ENCODE measurements around the gene COL9A3.

COL9A3 gene

GRCh38 chr20:62824476-62825332 is 7.9 kb downstream of the COL9A3 start:
- peak; percentile 42 to 44 for DNase-seq

- no peak for DNase-seq
Observed at GRCh38 chr20:62825333-62825985, 8.6 kb downstream of the COL9A3 start.

GRCh38 chr20:62825986-62826645 is 9.3 kb downstream of the COL9A3 start:
- no peak for DNase-seq

GRCh38 chr20:62826646-62827310 is 9.9 kb downstream of the COL9A3 start:
- DNase-seq, result no peak

- DNase-seq, result no peak
Observed at GRCh38 chr20:62827311-62828038, 10.6 kb downstream of the COL9A3 start.

GRCh38 chr20:62828051-62828450 is 11.2 kb downstream of the COL9A3 start:
- no peak for DNase-seq

GRCh38 chr20:62828511-62829230 is 11.8 kb downstream of the COL9A3 start:
- no peak for DNase-seq

GRCh38 chr20:62829231-62830230 is 12.7 kb downstream of the COL9A3 start:
- no peak for DNase-seq

- DNase-seq, result no peak
Observed at GRCh38 chr20:62830251-62830650, 13.4 kb downstream of the COL9A3 start.

GRCh38 chr20:62830821-62831220 is 14.0 kb downstream of the COL9A3 start:
- no peak for DNase-seq

GRCh38 chr20:62831361-62831788 is 14.5 kb downstream of the COL9A3 start:
- no peak for DNase-seq

- no peak for DNase-seq
Observed at GRCh38 chr20:62831854-62832211, 15.0 kb downstream of the COL9A3 start.

- DNase-seq, result no peak
Observed at GRCh38 chr20:62832212-62832922, 15.5 kb downstream of the COL9A3 start.

GRCh38 chr20:62832951-62833391 is 16.1 kb downstream of the COL9A3 start:
- DNase-seq, result no peak

GRCh38 chr20:62834967-62835730 is 18.3 kb downstream of the COL9A3 start:
- DNase-seq, result no peak

- no peak for DNase-seq
Observed at GRCh38 chr20:62835931-62836861, 19.3 kb downstream of the COL9A3 start.

GRCh38 chr20:62836967-62837490 is 20.2 kb downstream of the COL9A3 start:
- no peak for DNase-seq

- DNase-seq, result no peak
Observed at GRCh38 chr20:62837790-62838127, 20.9 kb downstream of the COL9A3 start.

Measured in stimulated activated CD4-positive, alpha-beta T cell treated with anti-CD3 and anti-CD28 coated beads, Interleukin-4, amount 100 ng/mL, for 4 hours (primary cell).